Activated naive CD8-positive, alpha-beta T cell treated with anti-CD3 and anti-CD28 coated beads for 36 hours (primary cell): Measurements from ENCODE around the gene MFNG. TPM values are rescaled to one million over a fixed set of nuclear protein-coding genes. Genes with fewer than 3 reads are reported as not detected.
A peak's percentile ranks its signal among the peaks of the same experiment; 100 is the strongest.
"Not testable (repeated sequence)": the region's sequence is repeated elsewhere in the genome, so short reads cannot be mapped to it uniquely, and the experiment has no call there.

ENCODE experiments used
- DNase-seq: peaks from one replicate; pipeline ENCODE4 v3.0.0; 2021
- H3K27ac Mint-ChIP-seq: one replicate; pipeline ENCODE4 v1.8.0; 2022; ENCODE audit warnings: mild to moderate bottlenecking, moderate library complexity, mixed read lengths
- H3K27me3 Mint-ChIP-seq: one replicate; pipeline ENCODE4 v1.8.0; 2022; ENCODE audit warnings: mild to moderate bottlenecking, mixed read lengths
- H3K36me3 Mint-ChIP-seq: one replicate; pipeline ENCODE4 v1.8.0; 2021; ENCODE audit warnings: mild to moderate bottlenecking, mixed read lengths
- H3K4me1 Mint-ChIP-seq: one replicate; pipeline ENCODE4 v1.8.0; 2021; ENCODE audit warnings: mixed read lengths
- H3K4me3 Mint-ChIP-seq: one replicate; pipeline ENCODE4 v1.8.0; 2022; ENCODE audit warnings: mild to moderate bottlenecking, moderate library complexity, mixed read lengths
- H3K9me3 Mint-ChIP-seq: one replicate; pipeline ENCODE4 v1.8.0; 2022; ENCODE audit warnings: mixed read lengths
- total RNA-seq, 2 experiments: library from RNA; stranded (reverse); gene quantifications; one replicate each; pipeline ENCODE4 v1.2.3, GENCODE V29; 2021

Gene MFNG
- total RNA-seq, 2 experiments from 2014 or later, result 193 to 204 TPM

DNA sequence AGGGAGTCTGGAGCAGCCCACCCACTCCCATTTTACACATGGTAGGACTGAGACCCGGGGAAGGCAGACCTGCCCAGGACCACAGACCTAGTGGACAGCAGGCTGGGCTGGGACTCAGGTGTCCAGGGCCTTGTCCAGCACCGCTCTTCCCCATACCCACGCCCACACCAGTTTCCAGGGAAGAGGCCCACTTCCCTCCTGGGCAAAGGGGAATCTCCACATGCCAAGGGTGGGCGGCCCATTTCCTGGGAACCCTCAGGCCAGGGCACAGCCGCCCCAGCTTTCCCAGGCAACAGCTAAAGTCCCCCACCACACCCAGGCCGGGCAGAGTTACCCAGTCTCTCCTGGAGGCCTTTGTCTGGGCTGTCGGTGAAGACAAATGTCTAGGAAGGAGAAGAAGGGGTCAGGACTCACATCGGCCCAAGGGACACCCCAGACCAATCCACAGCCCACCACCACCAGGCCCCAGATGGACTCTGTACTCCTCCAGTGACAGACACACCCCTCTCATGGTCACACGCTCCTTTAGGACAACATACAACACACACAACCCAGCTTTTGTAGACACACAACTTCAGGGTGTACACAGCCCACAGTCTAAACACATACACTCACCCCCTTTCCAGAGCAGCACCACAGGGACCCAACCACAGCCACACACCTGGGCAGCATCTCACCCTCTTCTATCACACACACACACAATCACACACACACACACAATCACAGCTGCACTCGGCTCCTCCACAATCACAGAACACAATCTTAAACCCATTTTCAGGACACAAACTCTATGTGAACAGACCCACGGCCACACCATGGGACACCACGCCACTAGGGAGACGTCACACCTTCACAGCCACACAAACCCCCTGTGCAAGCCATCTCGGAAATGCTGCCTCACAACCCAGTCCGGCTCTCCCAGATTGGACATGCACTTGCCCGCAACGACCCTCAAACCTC lies 5.5 kb downstream of the MFNG start:
- H3K27ac Mint-ChIP-seq, result peak overlapping the region; percentile 17
- peaks cover 39% of the 10 kb centered on the region for H3K36me3 Mint-ChIP-seq
- no peaks in the 10 kb centered on the region for H3K27me3 Mint-ChIP-seq
- no peak for DNase-seq
- no peaks in the 10 kb centered on the region for H3K9me3 Mint-ChIP-seq
- H3K4me1 Mint-ChIP-seq, result peaks cover 31% of the 10 kb centered on the region
- H3K4me3 Mint-ChIP-seq, result no peak overlapping the region

DNA sequence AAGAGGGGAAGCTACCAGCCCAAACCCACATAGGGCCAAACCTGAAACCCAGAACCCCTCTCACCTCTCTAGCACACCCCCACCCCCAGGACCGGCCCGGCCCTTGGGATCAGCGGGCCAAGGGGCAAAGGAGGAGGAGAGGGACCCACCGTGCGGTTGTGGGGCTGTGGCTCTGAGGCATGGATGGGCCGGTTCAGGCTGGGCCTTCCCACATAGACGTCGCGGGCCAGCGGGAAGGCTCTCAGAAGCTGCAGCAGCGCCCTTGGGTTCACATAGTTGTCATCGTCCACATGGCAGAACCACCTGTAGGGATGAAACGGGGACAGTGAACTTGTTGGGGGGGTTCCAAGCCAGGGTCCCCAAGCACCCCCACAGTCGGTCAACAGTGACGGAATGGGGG lies 7.0 kb downstream of the MFNG start:
- no peak overlapping the region for H3K4me3 Mint-ChIP-seq
- peak overlapping the region; percentile 16 for H3K27ac Mint-ChIP-seq

DNA sequence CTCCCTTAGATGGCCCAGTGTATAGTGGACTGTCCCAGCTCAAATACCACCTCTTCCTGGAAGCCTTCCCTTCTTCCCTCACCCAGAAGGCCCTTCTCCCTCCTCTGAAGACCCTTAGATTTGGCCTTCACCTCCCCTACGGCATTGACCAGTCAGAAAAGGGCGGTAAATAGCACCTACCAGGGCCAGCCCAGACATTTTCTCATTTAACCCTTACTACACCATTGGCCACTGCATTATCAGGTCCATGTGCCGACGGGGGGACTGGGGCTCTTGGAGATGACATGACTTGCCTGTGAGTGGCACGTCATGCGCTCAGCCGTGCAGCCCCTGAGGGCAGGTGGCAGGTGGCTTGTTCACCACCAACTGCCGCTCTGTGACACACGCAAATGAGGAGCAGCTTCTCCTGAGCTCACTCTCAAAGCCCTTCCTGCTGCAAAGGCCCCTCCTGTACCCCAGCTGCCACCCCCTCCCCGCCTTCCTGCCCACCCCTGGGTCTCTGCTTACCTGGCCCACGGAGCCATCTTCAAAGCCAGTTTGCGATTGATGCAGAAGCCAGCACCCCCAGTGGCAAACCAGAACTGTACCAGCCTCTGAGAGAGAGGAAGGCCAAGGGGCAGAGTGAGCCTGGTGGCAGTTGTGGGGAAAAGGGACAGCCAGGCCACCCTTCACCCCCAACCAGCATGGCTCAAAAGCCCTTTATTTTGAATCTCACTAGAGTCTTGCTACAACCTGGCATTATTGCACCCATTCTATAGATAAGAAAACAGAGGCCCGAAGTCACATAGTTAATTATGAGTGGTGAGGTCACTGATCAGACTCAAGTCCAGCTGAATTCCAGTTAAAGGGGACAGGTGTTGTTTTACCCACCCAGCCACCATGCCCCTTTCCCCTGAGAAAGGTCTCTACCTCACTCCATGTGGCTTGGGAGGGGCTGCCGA lies 9.5 kb downstream of the MFNG start:
- H3K27ac Mint-ChIP-seq, result peak overlapping the region; percentile 52
- no peaks in the 10 kb centered on the region for H3K27me3 Mint-ChIP-seq
- no peak for DNase-seq
- peaks cover 15% of the 10 kb centered on the region for H3K4me1 Mint-ChIP-seq
- no peaks in the 10 kb centered on the region for H3K9me3 Mint-ChIP-seq
- H3K4me3 Mint-ChIP-seq, result no peak overlapping the region
- peaks cover 26% of the 10 kb centered on the region for H3K36me3 Mint-ChIP-seq

More for the DNA sequence above, 7.0 kb downstream of the MFNG start:
- Mint-ChIP-seq H3K27me3 (no peaks in the 10 kb centered on the region), H3K36me3 (peaks cover 36% of the 10 kb centered on the region), H3K9me3 (no peaks in the 10 kb centered on the region), H3K4me1 (peaks cover 33% of the 10 kb centered on the region)
- DNase-seq, result no peak

DNA sequence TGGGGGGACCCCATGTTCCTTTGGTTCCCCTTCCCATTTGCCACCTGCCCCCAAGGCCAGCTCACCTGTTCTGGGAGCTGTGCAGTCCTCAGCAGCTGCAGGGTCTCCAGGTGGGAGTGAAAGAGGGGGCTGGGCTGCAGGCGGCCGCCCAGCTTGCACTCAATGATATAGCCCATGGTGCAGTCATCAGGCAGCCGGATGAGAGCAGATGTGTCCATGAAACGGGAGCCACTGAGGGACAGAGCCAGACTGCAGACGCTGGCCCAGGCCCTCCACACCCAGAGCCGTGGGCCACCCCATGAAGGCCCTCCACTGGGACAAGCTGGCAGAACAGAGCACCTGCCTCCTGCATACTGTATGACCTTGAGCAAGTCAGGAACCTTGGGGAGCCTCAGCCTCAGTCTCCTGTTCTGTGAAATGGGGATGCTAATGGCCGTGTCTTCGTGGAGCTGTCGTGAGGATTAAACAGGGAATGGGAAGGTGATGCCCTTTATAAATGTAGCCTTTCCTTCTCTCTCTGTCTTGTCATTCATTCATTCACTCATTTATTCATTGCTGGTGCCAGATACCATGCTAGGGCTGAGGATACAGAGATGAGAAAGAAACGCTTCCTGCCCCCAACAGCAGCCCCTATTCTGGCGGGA lies 11.6 kb downstream of the MFNG start:
- peaks cover 8% of the 10 kb centered on the region for H3K4me1 Mint-ChIP-seq
- H3K9me3 Mint-ChIP-seq, result no peaks in the 10 kb centered on the region
- H3K27me3 Mint-ChIP-seq, result no peaks in the 10 kb centered on the region
- peak overlapping the region; percentile 29 for H3K27ac Mint-ChIP-seq
- H3K36me3 Mint-ChIP-seq, result peaks cover 33% of the 10 kb centered on the region
- no peak overlapping the region for H3K4me3 Mint-ChIP-seq
- no peak for DNase-seq

DNA sequence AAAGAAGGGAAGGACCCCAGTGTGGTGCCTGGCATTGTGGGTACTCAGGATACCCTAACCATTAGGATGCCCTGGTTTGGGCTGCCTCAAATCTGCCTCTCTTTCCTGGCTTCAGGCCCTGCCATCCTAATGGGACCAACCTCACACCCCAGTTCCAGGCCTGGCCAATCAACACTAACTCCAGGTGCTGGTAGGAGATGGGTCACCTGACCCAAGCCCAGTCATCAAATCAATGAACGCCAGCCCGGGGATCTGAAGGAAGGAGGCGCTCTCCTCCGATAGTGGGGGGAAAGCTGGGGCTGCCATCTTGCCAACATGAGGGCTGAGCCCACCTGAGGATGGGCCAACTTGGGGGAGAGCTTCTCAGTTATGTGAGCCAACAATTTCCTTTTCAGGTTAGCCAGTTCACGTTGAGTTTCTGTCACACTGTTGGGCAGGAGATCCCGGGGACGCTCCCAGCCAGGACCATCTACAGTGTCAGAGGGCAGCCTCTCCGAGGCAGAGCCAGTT lies 12.7 kb downstream of the MFNG start:
- Mint-ChIP-seq H3K9me3 (no peaks in the 10 kb centered on the region), H3K27me3 (no peaks in the 10 kb centered on the region), H3K4me1 (peaks cover 8% of the 10 kb centered on the region), H3K4me3 (no peak overlapping the region), H3K27ac (no peak overlapping the region), H3K36me3 (peaks cover 33% of the 10 kb centered on the region)
- no peak for DNase-seq

DNA sequence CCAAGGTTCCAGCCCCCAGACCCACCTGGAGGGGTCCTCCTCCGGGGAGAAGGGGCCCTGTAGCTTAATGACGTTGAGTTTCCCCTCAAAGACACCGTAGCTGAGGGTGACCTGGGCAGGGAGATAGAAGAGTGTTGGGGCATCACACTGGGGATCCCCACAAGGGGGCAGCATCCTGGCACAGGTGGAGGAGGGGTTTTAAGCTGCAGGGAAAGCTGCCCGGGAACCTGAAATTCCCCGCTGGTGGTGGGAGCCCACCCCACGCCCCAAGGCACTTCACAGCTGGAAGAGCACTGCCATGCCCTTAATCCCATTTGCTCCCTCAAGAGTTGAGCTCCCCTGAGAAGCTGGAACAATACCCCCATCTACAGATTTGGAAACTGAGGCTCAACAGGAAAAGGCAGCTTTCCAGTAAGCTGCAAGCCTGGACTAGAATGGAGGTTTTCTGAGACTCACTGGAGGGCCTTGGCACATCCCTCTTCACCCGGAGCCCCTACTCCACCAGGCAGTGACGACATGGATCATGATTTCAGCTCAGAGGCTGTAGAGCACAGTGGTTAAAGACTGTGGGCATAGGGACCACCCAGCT lies 13.7 kb downstream of the MFNG start:
- peaks cover 33% of the 10 kb centered on the region for H3K36me3 Mint-ChIP-seq
- H3K9me3 Mint-ChIP-seq, result no peaks in the 10 kb centered on the region
- no peak overlapping the region for H3K27ac Mint-ChIP-seq
- no peak overlapping the region for H3K4me3 Mint-ChIP-seq
- H3K4me1 Mint-ChIP-seq, result peaks cover 8% of the 10 kb centered on the region
- peak; percentile 28 for DNase-seq
- no peaks in the 10 kb centered on the region for H3K27me3 Mint-ChIP-seq

DNA sequence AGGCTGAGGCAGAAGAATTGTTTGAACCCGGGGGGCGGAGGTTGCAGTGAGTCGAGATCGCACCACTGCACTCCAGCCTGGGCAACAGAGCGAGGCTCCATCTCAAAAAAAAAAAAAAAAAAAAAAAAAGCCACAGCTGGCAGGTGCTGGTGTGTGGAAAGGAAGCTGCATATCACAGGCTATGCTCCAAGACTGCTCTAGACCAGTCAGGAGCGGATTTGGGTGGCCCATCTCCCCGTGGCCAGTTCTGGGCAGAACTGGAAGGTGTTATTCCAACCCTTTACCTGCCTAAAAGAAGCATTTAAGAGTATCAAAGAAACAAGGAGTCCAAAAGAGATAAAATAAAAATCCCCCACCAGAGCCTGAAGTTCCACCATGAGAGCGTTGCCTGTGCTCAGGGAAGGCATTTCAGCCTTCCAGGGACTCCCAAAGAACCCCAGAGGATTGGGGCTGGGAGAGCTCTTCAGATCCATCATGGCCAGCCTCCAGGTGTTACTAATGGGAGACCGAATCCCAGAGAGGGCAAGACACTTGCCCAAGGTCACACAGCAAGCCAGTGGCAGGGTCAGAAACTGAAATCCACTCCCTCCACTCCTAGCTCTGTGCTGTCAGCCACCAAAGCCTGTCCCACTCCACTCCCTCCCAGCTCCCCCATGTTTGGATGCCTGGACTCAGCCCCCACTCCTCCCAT lies 14.3 kb downstream of the MFNG start:
- no peak overlapping the region for H3K4me3 Mint-ChIP-seq
- H3K36me3 Mint-ChIP-seq, result peaks cover 33% of the 10 kb centered on the region
- H3K27me3 Mint-ChIP-seq, result no peaks in the 10 kb centered on the region
- H3K27ac Mint-ChIP-seq, result no peak overlapping the region
- H3K9me3 Mint-ChIP-seq, result no peaks in the 10 kb centered on the region
- H3K4me1 Mint-ChIP-seq, result peaks cover 5% of the 10 kb centered on the region
- DNase-seq, result no peak

DNA sequence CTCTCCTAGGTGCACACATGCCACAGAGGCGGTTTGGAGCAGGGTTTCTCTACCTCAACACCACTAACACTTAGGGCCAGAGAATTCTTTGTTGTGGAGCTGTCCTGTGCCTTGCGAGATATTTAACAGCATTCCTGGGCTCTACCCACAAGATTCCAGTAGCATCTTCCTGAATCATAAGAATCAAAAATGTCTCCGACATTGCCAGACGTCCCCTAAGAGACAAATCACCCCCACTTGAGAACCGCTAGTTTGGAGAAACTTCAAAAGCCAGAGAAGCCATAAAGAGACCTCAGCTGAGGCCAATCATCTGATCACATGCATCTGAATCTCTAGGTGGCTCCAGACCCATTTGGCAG lies 16.1 kb downstream of the MFNG start:
- peaks cover 6% of the 10 kb centered on the region for H3K4me1 Mint-ChIP-seq
- H3K9me3 Mint-ChIP-seq, result no peaks in the 10 kb centered on the region
- no peaks in the 10 kb centered on the region for H3K27me3 Mint-ChIP-seq
- DNase-seq, result no peak
- H3K27ac Mint-ChIP-seq, result no peak overlapping the region
- peaks cover 35% of the 10 kb centered on the region for H3K36me3 Mint-ChIP-seq
- no peak overlapping the region for H3K4me3 Mint-ChIP-seq

DNA sequence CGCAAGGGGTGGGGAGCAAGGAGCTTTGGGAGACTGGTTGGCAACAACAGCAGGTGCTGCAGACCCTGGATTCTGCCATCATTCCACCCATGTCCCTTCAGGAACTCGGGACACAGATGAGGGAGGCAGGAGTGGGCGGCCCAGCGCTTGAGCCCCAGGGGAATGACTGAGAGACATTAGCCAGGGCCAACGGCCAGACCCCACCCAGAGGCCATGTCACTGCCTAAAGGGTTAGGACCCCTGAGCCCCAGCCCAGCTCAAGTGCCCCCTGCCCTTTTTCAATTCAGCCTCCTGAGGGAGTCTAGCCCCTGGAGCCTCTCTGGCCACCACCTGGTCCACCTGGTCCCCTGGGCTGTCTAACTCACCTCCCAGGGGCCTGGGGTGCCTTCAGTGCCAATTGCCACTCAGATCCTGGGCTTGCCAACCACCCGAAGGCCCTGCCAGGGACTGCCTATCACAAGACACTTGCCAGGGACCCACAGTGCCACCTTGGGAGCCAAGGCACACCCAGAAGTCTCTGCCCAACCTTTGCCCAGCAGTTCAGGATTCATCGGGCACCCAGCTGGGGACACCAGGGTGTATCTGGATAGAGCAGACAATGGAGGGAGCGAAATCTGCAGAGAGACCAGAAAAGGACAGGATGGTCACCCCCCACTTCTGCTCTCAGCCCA lies 16.6 kb downstream of the MFNG start:
- Mint-ChIP-seq H3K4me3 (no peak overlapping the region), H3K27me3 (no peaks in the 10 kb centered on the region), H3K36me3 (peaks cover 30% of the 10 kb centered on the region), H3K9me3 (no peaks in the 10 kb centered on the region), H3K27ac (peak overlapping the region; percentile 1), H3K4me1 (peaks cover 5% of the 10 kb centered on the region)
- no peak for DNase-seq

DNA sequence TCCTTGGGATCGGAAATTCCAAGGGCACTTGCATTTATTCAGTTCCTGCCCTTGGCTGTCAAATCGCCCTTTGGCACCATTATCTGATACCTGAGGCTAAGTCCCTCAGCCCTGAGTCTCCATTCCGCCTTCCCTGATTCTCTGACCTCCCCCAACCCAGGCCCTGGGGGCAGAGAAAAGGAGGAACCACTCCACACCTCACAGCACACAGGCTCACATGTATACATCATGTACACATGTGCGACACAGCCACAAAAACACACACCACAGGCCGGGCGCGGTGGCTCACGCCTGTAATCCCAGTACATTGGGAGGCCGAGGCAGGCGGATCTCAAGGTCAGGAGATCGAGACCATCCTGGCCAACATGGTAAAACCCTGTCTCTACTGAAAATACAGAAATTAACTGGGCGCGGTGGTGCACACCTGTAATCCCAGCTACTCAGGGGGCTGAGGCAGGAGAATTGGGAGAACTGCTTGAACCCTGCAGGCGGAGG lies 17.9 kb downstream of the MFNG start:
- not testable (repeated sequence) for DNase-seq, H3K4me3 Mint-ChIP-seq, H3K27me3 Mint-ChIP-seq, H3K9me3 Mint-ChIP-seq, H3K27ac Mint-ChIP-seq
- peaks cover 10% of the 10 kb centered on the region for H3K4me1 Mint-ChIP-seq
- peaks cover 23% of the 10 kb centered on the region for H3K36me3 Mint-ChIP-seq

DNA sequence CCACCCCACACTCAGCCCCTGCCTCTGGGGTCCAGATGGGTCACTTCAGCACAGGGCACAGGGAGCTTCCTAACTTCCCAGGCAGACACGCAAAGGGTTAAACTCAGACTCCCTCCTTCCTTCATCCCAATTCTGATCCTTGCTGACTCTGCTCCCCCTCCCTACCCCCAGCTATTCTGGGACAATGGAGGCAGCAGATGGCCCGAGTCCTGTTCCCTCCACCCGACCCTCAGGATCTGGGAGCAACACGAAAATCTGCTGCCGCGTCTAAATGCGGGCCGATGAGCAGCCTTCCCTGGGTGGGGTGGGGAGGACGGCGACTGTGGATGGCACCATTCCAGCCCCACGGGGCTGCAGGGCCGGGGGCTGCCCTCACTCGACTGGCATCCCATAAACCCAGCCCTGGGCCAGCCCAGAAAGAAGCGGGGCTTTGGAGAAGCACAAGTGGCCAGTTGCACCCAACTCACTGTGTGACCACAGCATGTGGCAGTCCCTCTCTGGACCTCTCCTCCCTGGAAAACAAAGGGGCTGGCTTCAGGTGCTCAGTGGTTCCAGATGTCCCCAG lies 18.7 kb downstream of the MFNG start:
- Mint-ChIP-seq H3K4me1 (peaks cover 10% of the 10 kb centered on the region), H3K27ac (no peak overlapping the region), H3K9me3 (no peaks in the 10 kb centered on the region), H3K27me3 (no peaks in the 10 kb centered on the region), H3K4me3 (no peak overlapping the region), H3K36me3 (peaks cover 17% of the 10 kb centered on the region)
- DNase-seq, result no peak

DNA sequence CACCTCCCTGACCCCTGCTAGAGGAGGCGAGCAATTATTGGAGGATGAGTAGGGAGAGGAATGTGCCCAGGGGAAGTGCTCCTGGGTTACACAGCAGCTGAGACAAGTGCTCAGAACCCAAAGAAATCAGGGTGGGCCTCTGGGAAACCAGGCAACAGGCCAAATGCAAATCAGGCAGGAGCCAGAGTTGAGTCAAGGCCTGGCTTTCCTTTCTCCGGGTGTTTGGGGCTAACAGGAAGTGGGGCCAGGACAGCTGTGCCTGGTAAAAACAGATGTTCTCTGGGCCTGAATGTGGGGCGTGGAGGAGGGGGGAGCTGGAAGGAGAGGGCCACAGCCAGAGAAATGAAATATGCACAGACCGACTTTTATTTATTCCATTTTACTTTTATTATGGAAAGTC lies 22.0 kb downstream of the MFNG start:
- no peaks in the 10 kb centered on the region for H3K27me3 Mint-ChIP-seq

DNA sequence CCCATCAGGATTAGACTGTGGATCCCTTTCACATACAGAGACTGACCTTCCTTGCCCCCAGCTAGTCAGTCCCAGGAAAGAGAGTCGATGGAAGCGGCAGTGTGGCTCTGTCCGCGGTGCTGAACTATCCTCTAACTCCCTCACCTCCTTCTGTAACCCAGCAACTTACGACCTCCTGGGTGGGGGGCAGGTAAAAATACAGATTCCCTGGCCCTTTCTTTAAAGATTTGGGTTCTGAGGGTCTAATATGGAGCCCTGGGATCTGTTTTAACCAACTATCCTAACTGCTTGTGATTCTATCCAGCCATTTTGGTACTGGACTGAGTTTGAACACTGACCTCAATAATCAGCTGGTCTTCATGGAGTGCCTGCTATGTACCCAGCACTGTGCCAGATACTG lies 23.2 kb downstream of the MFNG start:
- no peak for DNase-seq
- no peak overlapping the region for H3K4me3 Mint-ChIP-seq
- no peaks in the 10 kb centered on the region for H3K27me3 Mint-ChIP-seq
- H3K9me3 Mint-ChIP-seq, result no peaks in the 10 kb centered on the region
- peaks cover 9% of the 10 kb centered on the region for H3K4me1 Mint-ChIP-seq
- H3K27ac Mint-ChIP-seq, result no peak overlapping the region
- H3K36me3 Mint-ChIP-seq, result peaks cover 7% of the 10 kb centered on the region

More for the DNA sequence above, 22.0 kb downstream of the MFNG start:
- H3K36me3 Mint-ChIP-seq, result peaks cover 7% of the 10 kb centered on the region
- no peaks in the 10 kb centered on the region for H3K9me3 Mint-ChIP-seq
- H3K4me3 Mint-ChIP-seq, result no peak overlapping the region
- peaks cover 9% of the 10 kb centered on the region for H3K4me1 Mint-ChIP-seq
- H3K27ac Mint-ChIP-seq, result no peak overlapping the region
- DNase-seq, result no peak
